HEK293 (cell line): Measurements from ENCODE around the gene ALDOA.
"Not testable (repeated sequence)": the region's sequence is repeated elsewhere in the genome, so short reads cannot be mapped to it uniquely, and the experiment has no call there.

ENCODE experiments used
- CTCF ChIA-PET: fragments of 350-600 bp; formaldehyde crosslinking; extraction: SDS; loops from one replicate; lab custom pipeline; 2021; ENCODE audit warnings: antibody characterized with exemption; lab: Yijun Ruan, JAX
- POLR2A ChIA-PET: fragments of 300-600 bp; formaldehyde crosslinking; extraction: SDS; loops from one replicate; lab custom pipeline; 2020; ENCODE audit warnings: antibody characterized with exemption, inconsistent platforms; lab: Yijun Ruan, JAX
- H3K27ac ChIP-seq: fragments of 200-500 bp; sonication (Bioruptor generic); 2 replicates; pipeline ENCODE4 v1.5.1; 2014; ENCODE audit warnings: low read depth, low read length, control low read depth, inconsistent platforms; ENCODE audit errors: extremely low read depth
- H3K36me3 ChIP-seq, 2 experiments: fragments of 200-500 bp in 1 of 2; sonication (Bioruptor generic) in 1 of 2; 1 replicate in 1 of 2; 2 replicates in 1 of 2; pipeline ENCODE4 v1.5.1; 2014 to 2017; ENCODE audit warnings: inconsistent platforms in 2 of 2, low read length in 2 of 2; ENCODE audit not compliant: control insufficient read depth in 2 of 2, insufficient read depth in 1 of 2
- H3K4me1 ChIP-seq: fragments of 200-500 bp; sonication (Bioruptor generic); 2 replicates; pipeline ENCODE4 v1.5.1; 2014; ENCODE audit warnings: mild to moderate bottlenecking, low read length, inconsistent platforms; ENCODE audit not compliant: control insufficient read depth, insufficient read depth
- H3K4me3 ChIP-seq: 2 replicates; pipeline ENCODE4 v1.5.1; 2011; ENCODE audit warnings: low read depth, mild to moderate bottlenecking, control low read depth, low read length, moderate library complexity
- H3K9me3 ChIP-seq: fragments of 200-500 bp; sonication (Bioruptor generic); 2 replicates; pipeline ENCODE4 v1.5.1; 2014; ENCODE audit warnings: low read depth, low read length, inconsistent platforms; ENCODE audit not compliant: control insufficient read depth, insufficient read depth
- GFI1B ChIP-seq: fragments of 450-650 bp; formaldehyde crosslinking; IDR thresholded peaks from 2 replicates; pipeline ENCODE4 v1.5.1; 2016; ENCODE audit warnings: missing biosample characterization, missing genetic modification characterization
- GLIS1 ChIP-seq: fragments of 450-650 bp; formaldehyde crosslinking; IDR thresholded peaks from 2 replicates; pipeline ENCODE4 v1.5.1; 2016; ENCODE audit warnings: missing biosample characterization, missing genetic modification characterization
- GLIS2 ChIP-seq: fragments of 450-650 bp; formaldehyde crosslinking; IDR thresholded peaks from 2 replicates; pipeline ENCODE4 v1.5.1; 2016; ENCODE audit warnings: missing biosample characterization, missing genetic modification characterization
- KLF16 ChIP-seq: fragments of 450-650 bp; formaldehyde crosslinking; IDR thresholded peaks from 2 replicates; pipeline ENCODE4 v1.5.1; 2017; ENCODE audit warnings: missing biosample characterization, missing genetic modification characterization
- KLF9 ChIP-seq: fragments of 450-650 bp; formaldehyde crosslinking; IDR thresholded peaks from 2 replicates; pipeline ENCODE4 v1.5.1; 2016; ENCODE audit warnings: missing biosample characterization, missing genetic modification characterization, low read depth
- RBAK ChIP-seq: fragments of 450-650 bp; formaldehyde crosslinking; IDR thresholded peaks from 2 replicates; pipeline ENCODE4 v1.5.1; 2016; ENCODE audit warnings: missing biosample characterization, missing genetic modification characterization
- YY2 ChIP-seq: fragments of 450-650 bp; formaldehyde crosslinking; IDR thresholded peaks from 2 replicates; pipeline ENCODE4 v1.5.1; 2016; ENCODE audit warnings: missing biosample characterization, missing genetic modification characterization
- ZBTB20 ChIP-seq: fragments of 450-650 bp; formaldehyde crosslinking; IDR thresholded peaks from 2 replicates; pipeline ENCODE4 v1.5.1; 2016; ENCODE audit warnings: missing biosample characterization, missing genetic modification characterization
- ZFP69B ChIP-seq: fragments of 450-650 bp; formaldehyde crosslinking; IDR thresholded peaks from 2 replicates; pipeline ENCODE4 v1.5.1; 2016; ENCODE audit warnings: missing biosample characterization, missing genetic modification characterization
- ZNF121 ChIP-seq: fragments of 450-650 bp; formaldehyde crosslinking; IDR thresholded peaks from 2 replicates; pipeline ENCODE4 v1.5.1; 2016; ENCODE audit warnings: missing biosample characterization, missing genetic modification characterization
- ZNF157 ChIP-seq: fragments of 450-650 bp; formaldehyde crosslinking; IDR thresholded peaks from 2 replicates; pipeline ENCODE4 v1.5.1; 2016; ENCODE audit warnings: missing biosample characterization, missing genetic modification characterization
- ZNF16 ChIP-seq: fragments of 450-650 bp; formaldehyde crosslinking; IDR thresholded peaks from 2 replicates; pipeline ENCODE4 v1.5.1; 2016; ENCODE audit warnings: low read depth, missing biosample characterization, missing genetic modification characterization
- ZNF174 ChIP-seq: fragments of 450-650 bp; formaldehyde crosslinking; IDR thresholded peaks from 2 replicates; pipeline ENCODE4 v1.5.0; 2017; ENCODE audit warnings: missing biosample characterization, mild to moderate bottlenecking, missing genetic modification characterization
- ZNF2 ChIP-seq: fragments of 450-650 bp; formaldehyde crosslinking; IDR thresholded peaks from 2 replicates; pipeline ENCODE4 v1.5.1; 2016; ENCODE audit warnings: missing biosample characterization, missing genetic modification characterization
- ZNF274 ChIP-seq, 2 experiments: fragments of 200-500 bp in 1 of 2; fragments of 450-650 bp in 1 of 2; sonication (Bioruptor generic) in 1 of 2; formaldehyde crosslinking in 1 of 2; IDR thresholded peaks; 2 replicates each; pipeline versions ENCODE4 v1.5.1 to v1.6.1; 2014 to 2016; ENCODE audit warnings: borderline replicate concordance in 1 of 2, inconsistent platforms in 1 of 2, low read length in 1 of 2, missing biosample characterization in 1 of 2, missing genetic modification characterization in 1 of 2
- ZNF501 ChIP-seq: fragments of 450-650 bp; formaldehyde crosslinking; IDR thresholded peaks from 2 replicates; pipeline ENCODE4 v1.5.1; 2016; ENCODE audit warnings: missing biosample characterization, missing genetic modification characterization
- ZNF76 ChIP-seq: fragments of 450-650 bp; formaldehyde crosslinking; IDR thresholded peaks from 2 replicates; pipeline ENCODE4; 2016; ENCODE audit warnings: low read depth, missing biosample characterization, missing genetic modification characterization, borderline replicate concordance
- ZSCAN16 ChIP-seq: fragments of 450-650 bp; formaldehyde crosslinking; IDR thresholded peaks from 2 replicates; pipeline ENCODE4 v1.5.1; 2016; ENCODE audit warnings: missing biosample characterization, missing genetic modification characterization
- TF ChIP-seq, protein P1 (sequence below): fragments of 450-650 bp; formaldehyde crosslinking; IDR thresholded peaks from 2 replicates; pipeline ENCODE4 v1.5.1; 2016; ENCODE audit warnings: missing biosample characterization, missing genetic modification characterization, borderline replicate concordance
- TF ChIP-seq, protein P2 (sequence below): fragments of 450-650 bp; formaldehyde crosslinking; IDR thresholded peaks from 2 replicates; pipeline ENCODE4 v1.5.1; 2016; ENCODE audit warnings: missing biosample characterization, missing genetic modification characterization
- TF ChIP-seq, protein P3 (sequence below): fragments of 450-650 bp; formaldehyde crosslinking; conservative IDR thresholded peaks from 2 replicates; pipeline ENCODE4 v1.5.1; 2016; ENCODE audit warnings: low read depth, missing biosample characterization, missing genetic modification characterization
- TF ChIP-seq, protein P4 (sequence below): fragments of 450-650 bp; formaldehyde crosslinking; IDR thresholded peaks from 2 replicates; pipeline ENCODE4 v1.5.1; 2016; ENCODE audit warnings: missing biosample characterization, missing genetic modification characterization

The ALDOA gene

DNA sequence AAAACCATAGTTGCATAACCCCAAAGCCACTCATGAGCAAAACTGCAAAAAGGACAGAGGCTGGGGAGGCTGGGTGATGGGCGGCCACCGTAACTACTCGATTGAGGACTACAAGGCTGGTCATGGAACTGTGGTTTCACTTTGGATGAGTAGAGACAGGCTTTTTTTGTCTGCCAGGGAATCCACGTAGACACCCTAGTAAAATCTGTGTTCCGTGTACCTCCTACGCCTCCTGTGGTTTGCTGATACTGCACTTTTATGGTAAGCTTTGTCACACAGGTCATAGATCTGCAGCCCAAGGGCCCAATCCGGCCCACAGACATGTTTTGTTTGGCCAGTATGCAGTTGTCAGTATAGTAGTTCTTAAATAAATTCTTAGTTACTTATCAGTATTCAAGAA, 32.3 kb upstream of the ALDOA start (continued):
- TF ChIP-seq, protein P1, sequence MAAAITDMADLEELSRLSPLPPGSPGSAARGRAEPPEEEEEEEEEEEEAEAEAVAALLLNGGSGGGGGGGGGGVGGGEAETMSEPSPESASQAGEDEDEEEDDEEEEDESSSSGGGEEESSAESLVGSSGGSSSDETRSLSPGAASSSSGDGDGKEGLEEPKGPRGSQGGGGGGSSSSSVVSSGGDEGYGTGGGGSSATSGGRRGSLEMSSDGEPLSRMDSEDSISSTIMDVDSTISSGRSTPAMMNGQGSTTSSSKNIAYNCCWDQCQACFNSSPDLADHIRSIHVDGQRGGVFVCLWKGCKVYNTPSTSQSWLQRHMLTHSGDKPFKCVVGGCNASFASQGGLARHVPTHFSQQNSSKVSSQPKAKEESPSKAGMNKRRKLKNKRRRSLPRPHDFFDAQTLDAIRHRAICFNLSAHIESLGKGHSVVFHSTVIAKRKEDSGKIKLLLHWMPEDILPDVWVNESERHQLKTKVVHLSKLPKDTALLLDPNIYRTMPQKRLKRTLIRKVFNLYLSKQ (tag by site-specific recombination), result no peak
- TF ChIP-seq ZNF157 (tag by site-specific recombination), result no peak
- no peak for TF ChIP-seq ZNF16 (tag by site-specific recombination)
- no peak for TF ChIP-seq KLF9 (tag by site-specific recombination)
- no peak for TF ChIP-seq GLIS1 (tag by site-specific recombination)

DNA sequence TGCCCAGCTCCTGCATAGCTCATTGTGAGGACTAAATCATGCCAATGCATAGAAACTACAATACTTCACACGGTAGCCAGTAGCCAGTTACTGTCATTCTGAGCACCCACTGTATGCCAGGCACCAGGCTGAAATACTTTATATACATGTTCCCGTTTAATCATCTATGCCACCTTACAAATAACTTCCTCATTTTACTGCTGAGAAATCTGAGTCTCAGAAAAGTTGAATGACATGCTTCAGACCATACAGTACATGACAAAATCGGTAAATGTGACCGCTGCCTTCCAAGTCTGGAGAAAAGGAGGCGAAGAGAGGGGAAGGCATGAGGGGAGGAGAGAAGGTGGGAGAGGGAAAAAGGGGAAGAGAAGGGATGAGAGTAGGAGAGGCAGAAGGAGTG, 25.3 kb upstream of the ALDOA start:
- no peaks in the 10 kb centered on the region for H3K36me3 ChIP-seq
- H3K4me1 ChIP-seq, result no peaks in the 10 kb centered on the region
- H3K9me3 ChIP-seq, result no peaks in the 10 kb centered on the region
- no peak overlapping the region for H3K4me3 ChIP-seq
- no peak overlapping the region for H3K27ac ChIP-seq
- TF ChIP-seq ZSCAN16 (tag by site-specific recombination) (no peak), ZBTB20 (tag by site-specific recombination) (peak; percentile 55; the same call in 1 of the 2 replicates), GLIS2 (no peak), ZNF501 (tag by site-specific recombination) (no peak), ZNF76 (tag by site-specific recombination) (no peak)
- TF ChIP-seq, protein P2, sequence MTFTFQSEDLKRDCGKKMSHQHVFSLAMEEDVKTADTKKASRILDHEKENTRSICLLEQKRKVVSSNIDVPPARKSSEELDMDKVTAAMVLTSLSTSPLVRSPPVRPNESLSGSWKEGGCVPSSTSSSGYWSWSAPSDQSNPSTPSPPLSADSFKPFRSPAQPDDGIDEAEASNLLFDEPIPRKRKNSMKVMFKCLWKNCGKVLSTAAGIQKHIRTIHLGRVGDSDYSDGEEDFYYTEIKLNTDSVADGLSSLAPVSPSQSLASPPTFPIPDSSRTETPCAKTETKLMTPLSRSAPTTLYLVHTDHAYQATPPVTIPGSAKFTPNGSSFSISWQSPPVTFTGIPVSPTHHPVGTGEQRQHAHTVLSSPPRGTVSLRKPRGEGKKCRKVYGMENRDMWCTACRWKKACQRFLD (tag by site-specific recombination), result no peak
- TF ChIP-seq, all 188 proteins: peak for 1
- CTCF ChIA-PET, result interaction anchor here (0.6 to 2.4 kb wide), 8 partner anchors 8 to 589 kb away, joined by 3 to 17 read pairs (median 3); no protein-coding TSS in a partner anchor
- POLR2A ChIA-PET, result interaction anchor here (0.6 kb wide), 1 partner anchor 94 kb away, joined by 3 read pairs; no protein-coding TSS in a partner anchor

DNA sequence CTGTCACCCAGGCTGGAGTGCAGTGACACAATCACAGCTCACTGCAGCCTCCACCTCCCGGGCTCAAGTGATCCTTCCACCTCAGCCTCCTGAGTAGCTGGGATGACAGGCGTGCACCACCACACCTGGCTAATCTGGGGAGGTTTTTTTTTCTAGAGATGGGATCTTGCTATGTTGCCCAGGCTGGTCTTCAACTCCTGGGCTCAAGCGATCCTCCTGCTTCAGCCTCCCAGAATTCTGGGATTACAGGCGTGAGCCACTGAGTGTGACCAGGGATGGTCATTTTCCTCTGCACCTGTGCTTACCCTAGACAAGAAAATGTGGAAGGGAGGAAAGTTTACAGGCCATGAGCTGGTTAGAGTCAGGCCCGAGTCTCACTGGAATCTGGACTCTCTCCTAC, 24.9 kb upstream of the ALDOA start:
- H3K4me3 ChIP-seq, H3K27ac ChIP-seq, H3K4me1 ChIP-seq, H3K9me3 ChIP-seq, H3K36me3 ChIP-seq: not testable (repeated sequence)
- ChIA-PET POLR2A (interaction anchor here (0.6 kb wide), 1 partner anchor 95 kb away, joined by 3 read pairs; no protein-coding TSS in a partner anchor), CTCF (interaction anchor here (0.8 to 2.4 kb wide), 4 partner anchors 8 to 389 kb away, joined by 3 to 17 read pairs (median 4); partner anchors contain the start of genes DCTPP1 and TBX6)
- TF ChIP-seq ZNF121, result peak; percentile 81

DNA sequence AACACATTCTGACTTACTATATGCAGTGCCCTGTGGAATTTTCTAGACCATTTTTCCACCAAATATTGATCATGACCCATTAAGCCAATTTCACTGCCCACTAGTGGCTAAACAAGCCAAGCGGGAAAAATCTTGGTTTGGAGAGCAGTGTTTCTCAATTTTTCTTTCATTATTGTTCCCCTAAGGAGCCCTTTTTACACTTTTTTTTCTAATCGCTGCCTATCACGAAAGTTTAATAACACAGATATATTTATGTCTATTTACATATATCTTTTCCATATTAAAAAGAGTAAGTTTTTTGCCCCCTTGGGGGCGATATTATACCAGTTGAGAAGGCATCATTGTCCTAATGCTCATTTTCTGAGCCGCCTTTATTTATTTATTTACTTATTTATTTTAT, 23.7 kb upstream of the ALDOA start:
- Histone ChIP-seq H3K4me3 (no peak overlapping the region), H3K4me1 (no peaks in the 10 kb centered on the region), H3K9me3 (no peaks in the 10 kb centered on the region), H3K36me3 (no peaks in the 10 kb centered on the region), H3K27ac (no peak overlapping the region)
- ChIA-PET POLR2A (interaction anchor here (1.0 kb wide), 1 partner anchor 24 kb away, joined by 3 read pairs; the partner anchor contains the start of gene ALDOA), CTCF (interaction anchor here (0.6 to 2.8 kb wide), 6 partner anchors 10 to 502 kb away, joined by 3 to 12 read pairs (median 4); partner anchors contain the start of genes DCTPP1 and PPP4C)
- TF ChIP-seq KLF16 (tag by site-specific recombination) (no peak), YY2 (no peak), ZNF2 (tag by site-specific recombination) (no peak), GFI1B (tag by site-specific recombination) (no peak), ZNF274 (IDR thresholded peaks at IDR 0.05; ENCODE audit: low read length) (no peak), ZNF274 (tag by site-specific recombination; IDR thresholded peaks at IDR 0.05; ENCODE audit: borderline replicate concordance) (no peak), RBAK (no peak), ZNF157 (tag by site-specific recombination) (no peak), ZNF174 (tag by site-specific recombination) (no peak), ZFP69B (tag by site-specific recombination) (no peak)
- TF ChIP-seq, protein P3, sequence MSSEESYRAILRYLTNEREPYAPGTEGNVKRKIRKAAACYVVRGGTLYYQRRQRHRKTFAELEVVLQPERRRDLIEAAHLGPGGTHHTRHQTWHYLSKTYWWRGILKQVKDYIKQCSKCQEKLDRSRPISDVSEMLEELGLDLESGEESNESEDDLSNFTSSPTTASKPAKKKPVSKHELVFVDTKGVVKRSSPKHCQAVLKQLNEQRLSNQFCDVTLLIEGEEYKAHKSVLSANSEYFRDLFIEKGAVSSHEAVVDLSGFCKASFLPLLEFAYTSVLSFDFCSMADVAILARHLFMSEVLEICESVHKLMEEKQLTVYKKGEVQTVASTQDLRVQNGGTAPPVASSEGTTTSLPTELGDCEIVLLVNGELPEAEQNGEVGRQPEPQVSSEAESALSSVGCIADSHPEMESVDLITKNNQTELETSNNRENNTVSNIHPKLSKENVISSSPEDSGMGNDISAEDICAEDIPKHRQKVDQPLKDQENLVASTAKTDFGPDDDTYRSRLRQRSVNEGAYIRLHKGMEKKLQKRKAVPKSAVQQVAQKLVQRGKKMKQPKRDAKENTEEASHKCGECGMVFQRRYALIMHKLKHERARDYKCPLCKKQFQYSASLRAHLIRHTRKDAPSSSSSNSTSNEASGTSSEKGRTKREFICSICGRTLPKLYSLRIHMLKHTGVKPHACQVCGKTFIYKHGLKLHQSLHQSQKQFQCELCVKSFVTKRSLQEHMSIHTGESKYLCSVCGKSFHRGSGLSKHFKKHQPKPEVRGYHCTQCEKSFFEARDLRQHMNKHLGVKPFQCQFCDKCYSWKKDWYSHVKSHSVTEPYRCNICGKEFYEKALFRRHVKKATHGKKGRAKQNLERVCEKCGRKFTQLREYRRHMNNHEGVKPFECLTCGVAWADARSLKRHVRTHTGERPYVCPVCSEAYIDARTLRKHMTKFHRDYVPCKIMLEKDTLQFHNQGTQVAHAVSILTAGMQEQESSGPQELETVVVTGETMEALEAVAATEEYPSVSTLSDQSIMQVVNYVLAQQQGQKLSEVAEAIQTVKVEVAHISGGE (tag by site-specific recombination), result 0 out of 2 replicates have a peak, but pooled peaks have one; percentile 18
- TF ChIP-seq, protein P4, sequence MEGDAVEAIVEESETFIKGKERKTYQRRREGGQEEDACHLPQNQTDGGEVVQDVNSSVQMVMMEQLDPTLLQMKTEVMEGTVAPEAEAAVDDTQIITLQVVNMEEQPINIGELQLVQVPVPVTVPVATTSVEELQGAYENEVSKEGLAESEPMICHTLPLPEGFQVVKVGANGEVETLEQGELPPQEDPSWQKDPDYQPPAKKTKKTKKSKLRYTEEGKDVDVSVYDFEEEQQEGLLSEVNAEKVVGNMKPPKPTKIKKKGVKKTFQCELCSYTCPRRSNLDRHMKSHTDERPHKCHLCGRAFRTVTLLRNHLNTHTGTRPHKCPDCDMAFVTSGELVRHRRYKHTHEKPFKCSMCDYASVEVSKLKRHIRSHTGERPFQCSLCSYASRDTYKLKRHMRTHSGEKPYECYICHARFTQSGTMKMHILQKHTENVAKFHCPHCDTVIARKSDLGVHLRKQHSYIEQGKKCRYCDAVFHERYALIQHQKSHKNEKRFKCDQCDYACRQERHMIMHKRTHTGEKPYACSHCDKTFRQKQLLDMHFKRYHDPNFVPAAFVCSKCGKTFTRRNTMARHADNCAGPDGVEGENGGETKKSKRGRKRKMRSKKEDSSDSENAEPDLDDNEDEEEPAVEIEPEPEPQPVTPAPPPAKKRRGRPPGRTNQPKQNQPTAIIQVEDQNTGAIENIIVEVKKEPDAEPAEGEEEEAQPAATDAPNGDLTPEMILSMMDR (tag by site-specific recombination), result peak; percentile 78
